Right lobe of liver (tissue), 6 donors: ENCODE data around the gene RSBN1L. TPM values are rescaled to one million over a fixed set of nuclear protein-coding genes. Genes with fewer than 3 reads are reported as not detected.
"Not testable (repeated sequence)": the region's sequence is repeated elsewhere in the genome, so short reads cannot be mapped to it uniquely, and the experiment has no call there.

ENCODE experiments used
- ATAC-seq, 4 donors: fragments of 200-7000 bp; cut with Tn5 transposase; one replicate each; pipeline ENCODE4 v1.9.1; 2020; ENCODE audit warnings: mild to moderate bottlenecking in 4 of 4, moderate library complexity in 4 of 4
- DNase-seq, 3 donors: peaks; one replicate each; pipeline ENCODE4 v3.0.0-alpha.2; 2020
- H3K27ac ChIP-seq, 3 donors: fragments of 200-600 bp; one replicate each; pipeline ENCODE4 v1.8.0; 2022
- H3K27me3 ChIP-seq, 2 donors: fragments of 200-600 bp; one replicate each; pipeline ENCODE4 v1.8.0; 2022
- H3K36me3 ChIP-seq, 4 donors: fragments of 200-600 bp; sonication (generic) in 1 of 4; one replicate each; pipeline versions ENCODE4 v1.5.1 to v1.8.0; 2017 to 2022; ENCODE audit warnings: control low read depth in 1 of 4
- H3K4me1 ChIP-seq, 4 donors: fragments of 200-600 bp; sonication (generic) in 1 of 4; one replicate each; pipeline versions ENCODE4 v1.5.1 to v1.8.0; 2017 to 2022; ENCODE audit warnings: control low read depth in 1 of 4
- H3K4me3 ChIP-seq, 3 donors: fragments of 200-600 bp; one replicate each; pipeline ENCODE4 v1.8.0; 2022
- H3K9me3 ChIP-seq, 4 donors: fragments of 200-600 bp; sonication (generic) in 1 of 4; one replicate each; pipeline versions ENCODE4 v1.5.1 to v1.8.0; 2017 to 2022; ENCODE audit warnings: control low read depth in 1 of 4
- POLR2A ChIP-seq: fragments of 450-650 bp; IDR thresholded peaks from one replicate; pipeline ENCODE4 v1.6.1; 2017; ENCODE audit warnings: antibody characterized with exemption, mild to moderate bottlenecking
- WGBS: methylation state at CpG from one replicate; pipeline ENCODE4 v1.1.6; 2018; ENCODE audit warnings: low coverage, low lambda C conversion rate; ENCODE audit not compliant: insufficient coverage; ENCODE audit errors: missing lambda C conversion rate; 5-methylcytosine and 5-hydroxymethylcytosine counted together
- intact Hi-C, 2 donors: fragments of 100-400 bp; cut with DNase I; formaldehyde crosslinking; loops; one replicate each; pipeline versions ENCODE4 v1.11.2 to v1.14.1; 2022
- long read RNA-seq: library from polyadenylated mRNA; unstranded; transcript quantifications from one replicate; pipeline ENCODE4 v2.0.0, GENCODE V29; 2019
- total RNA-seq, 6 experiments: library from RNA; depleted of rRNA in 2 of 6; stranded (reverse); fragments of >200 nt in 2 of 6; fragmentation: NEBNext Ultra II Directional in 3 of 6; extraction: Animal tissue kit (Norgen Biotek cat#: 25700) in 3 of 6; gene quantifications; one replicate each; pipeline versions ENCODE4 v1.1.0 to v1.2.4, GENCODE V29; 2016 to 2023
- TF ChIP-seq, protein P1 (sequence below), 4 donors: fragments of 200-600 bp in 3 of 4; fragments of 450-650 bp in 1 of 4; IDR thresholded peaks; one replicate each; pipeline versions ENCODE4 v1.5.1 to v1.8.0; 2016 to 2022; ENCODE audit warnings: antibody characterized with exemption in 4 of 4, mild to moderate bottlenecking in 2 of 4
- donor health status: DM: no; HTN: yes; CAD: no.
- donor health status: DM: no; HTN: no; CAD: no.
- donor health status: DM: no; HTN: no; CAD: no.
- donor health status: DM: no; HTN: yes; CAD: no.
- donor health status: DM: no; HTN: yes; CAD: no.

The RSBN1L gene
- 10 to 100 TPM in 1 of 6 experiments, 1 to 10 TPM in 5; 8.2 to 10.4 (median 8.8) TPM for total RNA-seq
- long read RNA-seq, partial matches to known transcripts = 9 of 9 reads
- long read RNA-seq, other reads (novel, unspliced or antisense) = 0 of 9 reads

DNA sequence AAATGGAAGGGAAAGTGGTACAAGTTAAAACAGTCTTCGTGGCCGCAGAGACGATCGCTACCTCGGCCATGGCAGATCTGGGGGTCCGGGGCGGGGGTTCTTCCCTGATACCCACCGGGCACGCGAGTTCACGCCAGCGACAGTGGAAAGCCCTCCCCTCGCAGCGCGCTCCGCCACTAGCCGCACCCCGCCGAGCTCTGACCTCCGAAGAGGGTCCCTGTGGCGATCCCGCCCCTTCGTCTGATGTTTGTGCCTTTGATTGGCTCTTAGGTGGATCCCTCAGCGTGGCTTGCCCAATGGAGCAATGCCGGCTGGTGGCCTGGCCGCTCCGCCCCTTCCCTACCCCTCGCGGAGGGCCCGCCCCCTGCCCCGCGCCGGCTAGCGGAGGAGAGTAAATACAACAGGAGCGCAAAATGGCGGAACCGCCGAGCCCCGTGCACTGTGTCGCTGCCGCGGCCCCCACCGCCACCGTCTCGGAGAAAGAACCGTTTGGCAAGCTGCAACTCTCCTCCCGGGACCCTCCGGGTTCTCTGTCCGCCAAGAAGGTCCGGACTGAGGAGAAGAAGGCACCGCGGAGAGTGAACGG is at the start of gene RSBN1L:
Gene RSBN1L, plus strand, starts transcription at position 403 of the 586 bp plus-strand sequence. Its CDS starts 11 bp downstream, at position 414.
- intact Hi-C loops = no loop called here
- Histone ChIP-seq H3K27ac (peak within 1 kb of the TSS; percentile 93 to 98 (median 97)), H3K27me3 (no peaks in the 10 kb centered on the region), H3K9me3 (no peaks in the 10 kb centered on the region), H3K4me1 (peaks cover 0 to 49% (median 7%) of the 10 kb centered on the region in 4 donors), H3K36me3 (no peaks in the 10 kb centered on the region), H3K4me3 (peak within 1 kb of the TSS; percentile 74 to 89 (median 82))
- DNase-seq = peak; percentile 99
- peak; percentile 87 to 96 (median 92) for ATAC-seq
- 0% methylated on average over 22 of the region's 53 CpGs for WGBS
- TF ChIP-seq POLR2A = peak; percentile 94
- TF ChIP-seq, protein P1, sequence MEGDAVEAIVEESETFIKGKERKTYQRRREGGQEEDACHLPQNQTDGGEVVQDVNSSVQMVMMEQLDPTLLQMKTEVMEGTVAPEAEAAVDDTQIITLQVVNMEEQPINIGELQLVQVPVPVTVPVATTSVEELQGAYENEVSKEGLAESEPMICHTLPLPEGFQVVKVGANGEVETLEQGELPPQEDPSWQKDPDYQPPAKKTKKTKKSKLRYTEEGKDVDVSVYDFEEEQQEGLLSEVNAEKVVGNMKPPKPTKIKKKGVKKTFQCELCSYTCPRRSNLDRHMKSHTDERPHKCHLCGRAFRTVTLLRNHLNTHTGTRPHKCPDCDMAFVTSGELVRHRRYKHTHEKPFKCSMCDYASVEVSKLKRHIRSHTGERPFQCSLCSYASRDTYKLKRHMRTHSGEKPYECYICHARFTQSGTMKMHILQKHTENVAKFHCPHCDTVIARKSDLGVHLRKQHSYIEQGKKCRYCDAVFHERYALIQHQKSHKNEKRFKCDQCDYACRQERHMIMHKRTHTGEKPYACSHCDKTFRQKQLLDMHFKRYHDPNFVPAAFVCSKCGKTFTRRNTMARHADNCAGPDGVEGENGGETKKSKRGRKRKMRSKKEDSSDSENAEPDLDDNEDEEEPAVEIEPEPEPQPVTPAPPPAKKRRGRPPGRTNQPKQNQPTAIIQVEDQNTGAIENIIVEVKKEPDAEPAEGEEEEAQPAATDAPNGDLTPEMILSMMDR (IDR thresholded peaks at IDR 0.05) = peak; percentile 13 to 33 (median 28)

DNA sequence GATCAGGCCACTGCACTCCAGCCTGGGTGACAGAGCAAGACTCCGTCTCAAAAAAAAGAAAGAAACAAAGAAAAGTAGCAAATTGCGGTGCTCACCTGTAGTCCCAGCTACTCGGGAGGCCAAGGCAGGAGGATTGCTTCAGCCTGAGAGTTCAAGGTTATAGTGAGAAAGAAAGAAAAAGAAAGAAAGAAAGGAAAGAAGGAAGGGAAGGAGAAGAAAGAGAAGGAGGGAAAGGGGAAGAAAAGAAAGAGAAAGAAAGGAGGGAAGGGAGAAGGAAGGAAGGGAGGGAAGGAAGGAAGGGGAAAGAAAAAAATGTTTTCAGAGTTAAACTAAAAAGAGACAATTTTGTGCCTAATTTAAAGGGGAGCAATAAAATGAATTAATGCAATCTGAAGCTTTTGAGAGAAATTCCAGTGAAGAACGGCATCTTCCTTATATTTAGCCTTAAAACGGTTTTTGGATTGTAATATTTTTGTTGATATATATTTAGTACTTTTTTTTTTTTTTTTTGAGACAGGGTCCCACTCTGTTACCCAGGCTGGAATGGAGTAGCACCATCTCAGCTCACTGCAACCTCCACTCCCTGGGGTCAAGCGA is 47.4 kb upstream of the RSBN1L start:
- H3K4me3 ChIP-seq = no peak overlapping the region
- intact Hi-C loops = no loop called here
- no peak overlapping the region for H3K27ac ChIP-seq
- 94% methylated on average over 6 of the region's 6 CpGs for WGBS
- no peak for DNase-seq
- H3K36me3 ChIP-seq = peaks cover 0 to 12% (median 0%) of the 10 kb centered on the region in 4 donors
- TF ChIP-seq, protein P1 (IDR thresholded peaks at IDR 0.05) = no peak
- no peak for TF ChIP-seq POLR2A
- ATAC-seq = no peak
- H3K9me3 ChIP-seq = no peaks in the 10 kb centered on the region
- no peaks in the 10 kb centered on the region for H3K27me3 ChIP-seq
- H3K4me1 ChIP-seq = peaks cover 0 to 7% (median 0%) of the 10 kb centered on the region in 4 donors

DNA sequence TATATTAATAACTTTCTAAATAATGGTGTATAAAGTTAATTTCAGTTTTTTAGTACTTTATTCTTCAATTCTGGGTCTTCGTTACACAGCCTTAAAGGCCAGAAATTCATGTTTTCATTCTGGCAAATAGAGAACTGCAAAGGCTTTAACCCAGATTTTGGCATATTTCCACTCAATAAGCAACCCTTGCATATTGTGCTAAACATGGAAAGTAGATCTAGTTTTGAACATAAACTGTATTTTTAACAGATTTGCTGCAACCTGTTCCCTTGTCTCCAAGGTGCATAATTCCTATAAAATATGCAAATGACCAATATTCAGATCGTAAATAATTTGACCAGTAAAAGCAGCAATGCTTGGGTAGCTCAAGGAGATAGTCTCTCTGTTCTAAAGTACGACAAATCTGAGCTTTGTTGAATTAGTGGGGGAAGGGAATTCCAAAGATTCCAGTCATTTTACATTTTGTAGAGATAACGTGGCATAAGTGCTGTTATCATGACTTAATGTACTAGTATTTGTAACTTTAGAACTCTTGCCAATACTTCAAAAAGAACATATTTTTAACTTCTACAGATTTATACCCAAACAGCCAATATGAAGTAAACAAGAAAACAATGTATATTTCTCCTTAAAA is 46.4 kb upstream of the RSBN1L start:
- H3K27me3 ChIP-seq = no peaks in the 10 kb centered on the region
- H3K9me3 ChIP-seq = no peaks in the 10 kb centered on the region
- H3K27ac ChIP-seq = no peak overlapping the region
- TF ChIP-seq POLR2A = no peak
- TF ChIP-seq, protein P1 (IDR thresholded peaks at IDR 0.05) = no peak
- 58% methylated on average over 4 of the region's 4 CpGs for WGBS
- H3K36me3 ChIP-seq = peaks cover 0 to 3% (median 0%) of the 10 kb centered on the region in 4 donors
- DNase-seq (no peak), ATAC-seq (no peak)
- intact Hi-C loops = loop anchor here in 1 of 2 donors (10.0 kb wide), 1 partner anchor 105 kb away; no protein-coding TSS in a partner anchor
- H3K4me3 ChIP-seq = no peak overlapping the region
- peaks cover 0 to 8% (median 0%) of the 10 kb centered on the region in 4 donors for H3K4me1 ChIP-seq

DNA sequence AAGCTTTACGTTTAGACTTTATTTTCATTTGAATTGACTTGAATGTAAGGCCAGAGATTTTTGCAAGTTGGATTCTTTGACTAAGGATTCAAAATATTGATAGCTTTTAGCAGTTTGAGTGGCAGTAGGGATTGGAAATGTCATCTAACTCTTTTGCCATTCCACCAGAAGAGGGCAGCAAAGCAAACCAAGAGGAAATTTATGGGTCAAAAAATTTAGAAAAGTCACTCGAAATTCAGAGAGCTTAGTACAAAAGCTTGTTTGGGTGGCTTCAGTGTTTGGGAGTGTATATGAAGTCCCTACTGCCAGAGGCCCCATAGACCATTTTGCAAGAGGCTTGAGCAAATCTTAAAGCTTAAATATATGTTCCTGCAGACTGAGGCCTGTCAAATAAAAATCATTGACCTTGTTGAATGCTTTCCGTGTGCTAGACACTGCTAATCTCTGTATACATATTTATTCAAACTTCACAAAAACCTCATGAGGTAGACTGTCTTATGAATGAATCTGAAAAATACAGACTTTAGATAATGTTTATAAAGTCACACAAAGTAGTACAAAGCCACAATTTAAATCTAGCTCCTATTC is 44.6 kb upstream of the RSBN1L start:
- TF ChIP-seq, protein P1 (IDR thresholded peaks at IDR 0.05) = peak; percentile 66 to 77 (median 72)
- no peak for TF ChIP-seq POLR2A
- intact Hi-C loops = loop anchor here in 1 of 2 donors (10.0 kb wide), 1 partner anchor 103 kb away; no protein-coding TSS in a partner anchor
- 17% methylated on average over 3 of the region's 3 CpGs for WGBS
- DNase-seq = no peak
- Histone ChIP-seq H3K27ac (no peak overlapping the region), H3K4me1 (peaks cover 0 to 8% (median 0%) of the 10 kb centered on the region in 4 donors), H3K27me3 (no peaks in the 10 kb centered on the region), H3K4me3 (no peak overlapping the region), H3K9me3 (no peaks in the 10 kb centered on the region), H3K36me3 (peaks cover 0 to 2% (median 0%) of the 10 kb centered on the region in 4 donors)
- ATAC-seq = peak; percentile 56 to 68 (median 60)

DNA sequence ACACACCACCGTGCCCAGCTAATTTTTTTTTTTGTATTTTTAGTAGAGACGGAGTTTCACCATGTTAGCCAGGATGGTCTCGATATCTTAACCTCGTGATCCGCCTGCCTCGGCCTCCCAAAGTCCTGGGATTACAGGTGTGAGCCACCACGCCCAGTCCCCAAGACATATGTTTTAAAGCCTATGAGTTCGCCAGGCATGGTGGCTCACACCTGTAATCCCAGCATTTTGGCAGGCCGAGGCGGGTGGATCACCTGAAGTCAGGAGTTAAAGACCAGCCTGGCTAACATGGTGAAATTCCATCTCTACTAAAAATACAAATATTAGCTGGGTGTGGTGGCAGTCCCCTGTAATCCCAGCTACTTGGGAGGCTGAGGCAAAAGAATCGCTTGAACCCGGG is 43.4 kb upstream of the RSBN1L start:
- not testable (repeated sequence) for H3K27me3 ChIP-seq, H3K36me3 ChIP-seq, H3K9me3 ChIP-seq, ATAC-seq, H3K4me3 ChIP-seq, H3K27ac ChIP-seq, DNase-seq, H3K4me1 ChIP-seq
- WGBS = 87% methylated on average over 3 of the region's 12 CpGs
- intact Hi-C loops = loop anchor here in 1 of 2 donors (10.0 kb wide), 1 partner anchor 102 kb away; no protein-coding TSS in a partner anchor
